Chondrocyte (in vitro differentiated cells): ENCODE data around the gene MPP3. TPM values are rescaled to one million over a fixed set of nuclear protein-coding genes. Genes with fewer than 3 reads are reported as not detected.

Experiments
- DNase-seq: peaks from one replicate; pipeline ENCODE4 v3.0.0; 2021; ENCODE audit warnings: mixed read lengths, low spot score
- H3K27ac Mint-ChIP-seq: one replicate; pipeline ENCODE4 v1.8.0; 2021; ENCODE audit warnings: mild to moderate bottlenecking, moderate library complexity, mixed read lengths; ENCODE audit not compliant: unreplicated experiment
- H3K27me3 Mint-ChIP-seq: 2 replicates; pipeline ENCODE4 v1.8.0; 2021; ENCODE audit warnings: low read depth, mixed read lengths
- H3K36me3 Mint-ChIP-seq: 2 replicates; pipeline ENCODE4 v1.8.0; 2021; ENCODE audit warnings: low read depth, mixed read lengths
- H3K4me1 Mint-ChIP-seq: 2 replicates; pipeline ENCODE4 v1.8.0; 2021; ENCODE audit warnings: low read depth, mild to moderate bottlenecking, mixed read lengths
- H3K4me3 Mint-ChIP-seq: one replicate; pipeline ENCODE4 v1.8.0; 2021; ENCODE audit warnings: mild to moderate bottlenecking, moderate library complexity, mixed read lengths; ENCODE audit not compliant: unreplicated experiment
- H3K9me3 Mint-ChIP-seq: 2 replicates; pipeline ENCODE4 v1.8.0; 2021; ENCODE audit warnings: low read depth, mixed read lengths
- total RNA-seq: library from RNA; stranded (reverse); gene quantifications from 3 replicates; pipeline ENCODE4 v1.2.1, GENCODE V29; 2021
- TF ChIP-seq, protein P1 (sequence below): fragments of 200-600 bp; sonication (generic); IDR thresholded peaks from 2 replicates; pipeline ENCODE4 v1.5.0; 2021; ENCODE audit warnings: antibody characterized with exemption, mild to moderate bottlenecking, moderate library complexity

The MPP3 gene
- total RNA-seq, 1 donor from 2014 or later, result 14.4 TPM

GRCh38 chr17:43784628-43785101 is 48.3 kb downstream of the MPP3 start:
- Mint-ChIP-seq H3K27ac (peak overlapping the region; percentile 24), H3K4me3 (no peak overlapping the region), H3K9me3 (no peaks in the 10 kb centered on the region), H3K4me1 (peaks cover 14% of the 10 kb centered on the region), H3K27me3 (no peaks in the 10 kb centered on the region), H3K36me3 (no peaks in the 10 kb centered on the region)
- TF ChIP-seq, protein P1, sequence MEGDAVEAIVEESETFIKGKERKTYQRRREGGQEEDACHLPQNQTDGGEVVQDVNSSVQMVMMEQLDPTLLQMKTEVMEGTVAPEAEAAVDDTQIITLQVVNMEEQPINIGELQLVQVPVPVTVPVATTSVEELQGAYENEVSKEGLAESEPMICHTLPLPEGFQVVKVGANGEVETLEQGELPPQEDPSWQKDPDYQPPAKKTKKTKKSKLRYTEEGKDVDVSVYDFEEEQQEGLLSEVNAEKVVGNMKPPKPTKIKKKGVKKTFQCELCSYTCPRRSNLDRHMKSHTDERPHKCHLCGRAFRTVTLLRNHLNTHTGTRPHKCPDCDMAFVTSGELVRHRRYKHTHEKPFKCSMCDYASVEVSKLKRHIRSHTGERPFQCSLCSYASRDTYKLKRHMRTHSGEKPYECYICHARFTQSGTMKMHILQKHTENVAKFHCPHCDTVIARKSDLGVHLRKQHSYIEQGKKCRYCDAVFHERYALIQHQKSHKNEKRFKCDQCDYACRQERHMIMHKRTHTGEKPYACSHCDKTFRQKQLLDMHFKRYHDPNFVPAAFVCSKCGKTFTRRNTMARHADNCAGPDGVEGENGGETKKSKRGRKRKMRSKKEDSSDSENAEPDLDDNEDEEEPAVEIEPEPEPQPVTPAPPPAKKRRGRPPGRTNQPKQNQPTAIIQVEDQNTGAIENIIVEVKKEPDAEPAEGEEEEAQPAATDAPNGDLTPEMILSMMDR, result no peak
- DNase-seq, result no peak

DNA sequence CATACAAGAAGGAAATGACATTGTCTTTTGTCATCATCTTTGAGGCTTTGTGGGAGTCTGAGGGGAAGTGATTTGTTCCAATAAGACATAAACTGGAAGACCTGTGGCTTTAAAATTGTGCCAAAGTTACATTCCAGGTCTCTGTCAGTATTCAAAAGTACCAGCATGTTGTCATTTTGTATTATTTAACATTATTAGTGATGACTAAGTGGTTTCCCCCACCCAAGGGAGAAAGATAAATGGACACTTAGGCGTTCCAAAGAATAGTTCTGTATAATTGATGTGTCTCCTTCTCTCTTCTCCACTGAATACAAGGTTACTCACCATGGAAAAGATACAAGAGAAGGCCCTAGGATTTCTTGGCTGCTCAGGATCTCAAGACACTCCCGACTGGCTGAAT is 48.9 kb downstream of the MPP3 start:
- no peaks in the 10 kb centered on the region for H3K36me3 Mint-ChIP-seq
- DNase-seq, result no peak
- H3K9me3 Mint-ChIP-seq, result no peaks in the 10 kb centered on the region
- TF ChIP-seq, protein P1, result no peak
- peak overlapping the region; percentile 24 for H3K27ac Mint-ChIP-seq
- no peaks in the 10 kb centered on the region for H3K27me3 Mint-ChIP-seq
- peaks cover 17% of the 10 kb centered on the region for H3K4me1 Mint-ChIP-seq
- H3K4me3 Mint-ChIP-seq, result no peak overlapping the region

DNA sequence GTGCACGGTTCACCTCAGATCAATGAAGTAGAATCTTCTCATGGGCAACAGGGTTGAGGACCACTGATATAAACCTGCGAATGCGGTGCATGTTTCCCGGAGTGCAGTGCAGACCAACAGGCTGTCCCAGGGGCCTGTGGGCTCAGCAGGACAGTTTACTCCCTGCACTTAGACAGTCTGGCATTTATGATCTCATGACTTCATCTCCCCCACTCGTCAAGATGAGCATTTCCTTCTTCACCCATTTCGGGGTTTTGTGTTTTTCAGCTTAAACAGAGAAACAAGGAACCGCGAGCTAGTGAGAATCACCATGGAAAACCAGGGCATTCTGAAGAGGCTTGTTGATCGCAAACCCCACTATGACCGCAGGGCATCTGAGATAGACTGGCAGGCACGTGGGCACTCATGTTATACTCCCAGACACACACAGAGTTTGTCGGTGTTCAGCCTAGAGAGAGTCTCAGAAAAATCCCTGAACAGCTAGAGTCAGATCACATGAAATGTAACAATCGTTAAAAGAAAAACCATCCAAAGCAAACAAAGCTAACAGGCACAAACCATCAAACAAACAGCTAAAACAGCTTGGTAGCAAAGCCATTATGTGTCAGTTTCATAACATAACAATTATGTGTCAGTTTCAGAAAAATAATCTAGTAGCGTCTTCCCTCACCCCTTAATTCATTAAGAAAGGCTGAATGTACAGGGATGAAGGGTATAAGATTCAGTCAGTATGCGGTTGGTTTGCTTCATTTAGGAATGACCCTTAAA is 49.8 kb downstream of the MPP3 start:
- peaks cover 18% of the 10 kb centered on the region for H3K4me1 Mint-ChIP-seq
- H3K27me3 Mint-ChIP-seq, result no peaks in the 10 kb centered on the region
- DNase-seq, result no peak
- H3K27ac Mint-ChIP-seq, result no peak overlapping the region
- H3K4me3 Mint-ChIP-seq, result no peak overlapping the region
- TF ChIP-seq, protein P1, result no peak
- no peaks in the 10 kb centered on the region for H3K9me3 Mint-ChIP-seq
- no peaks in the 10 kb centered on the region for H3K36me3 Mint-ChIP-seq

- TF ChIP-seq, protein P1, result no peak
- Mint-ChIP-seq H3K36me3 (peaks cover 2% of the 10 kb centered on the region), H3K4me1 (peaks cover 35% of the 10 kb centered on the region), H3K4me3 (peak within 1 kb of the TSS; percentile 76), H3K9me3 (no peaks in the 10 kb centered on the region), H3K27me3 (no peaks in the 10 kb centered on the region), H3K27ac (peak within 1 kb of the TSS; percentile 36)
- DNase-seq, result no peak
Measured at GRCh38 chr17:43780135-43780534, 52.8 kb downstream of the MPP3 start, which contains the start of gene CFAP97D1. TSS of gene CFAP97D1 (plus strand) at chr17:43780435. CDS start at chr17:43780463, 28 bp downstream.

DNA sequence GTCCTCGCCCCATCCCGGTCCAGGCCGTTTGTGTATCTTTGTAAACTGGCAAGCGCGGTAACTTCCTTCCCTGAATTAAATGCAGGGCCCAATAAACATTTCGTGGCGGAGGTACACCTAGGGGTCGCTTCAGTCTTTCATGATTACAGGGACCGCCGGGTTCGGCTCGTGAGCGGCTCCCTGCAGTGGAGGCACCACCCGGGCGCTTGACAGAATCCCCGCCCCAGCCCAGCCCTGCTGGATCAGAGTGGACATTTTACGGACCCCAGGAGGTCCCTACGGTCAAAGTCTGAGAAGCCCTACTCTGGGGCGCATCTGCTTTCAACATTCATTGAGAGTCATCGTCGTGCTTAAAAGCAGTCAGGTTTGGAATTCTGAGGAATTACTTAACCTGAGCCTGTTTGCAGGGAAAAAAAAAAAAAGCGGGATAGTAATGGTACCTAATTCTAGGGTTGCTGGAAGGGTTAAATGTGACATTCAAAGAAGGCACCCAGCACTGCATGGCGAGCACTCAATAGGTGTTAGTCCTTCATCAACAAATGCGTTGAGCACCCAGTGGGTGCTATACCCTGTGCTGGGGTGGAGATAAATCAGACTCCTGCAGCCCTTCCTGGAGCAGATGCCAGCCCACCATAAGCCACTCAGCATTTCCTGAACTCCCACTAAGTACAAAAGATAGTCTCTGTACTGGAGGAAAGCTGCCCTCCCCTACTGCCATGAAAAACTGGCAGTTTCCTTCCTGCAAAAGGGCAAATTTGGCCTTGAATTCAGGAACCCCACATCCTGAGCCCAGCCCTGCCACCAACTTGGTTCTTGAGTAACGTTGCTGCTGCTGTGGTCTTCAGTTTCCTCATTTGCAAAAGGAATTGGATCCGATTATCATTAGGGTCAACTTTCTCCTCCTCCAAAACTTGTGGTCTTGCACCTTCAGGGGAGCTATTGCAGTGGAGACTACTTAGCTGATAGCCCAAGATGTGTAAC is 53.5 kb downstream of the MPP3 start:
- no peak for DNase-seq

More for the DNA sequence above, 53.5 kb downstream of the MPP3 start:
- Mint-ChIP-seq H3K27ac (peak overlapping the region; percentile 36), H3K4me1 (peaks cover 30% of the 10 kb centered on the region), H3K9me3 (no peaks in the 10 kb centered on the region), H3K36me3 (peaks cover 5% of the 10 kb centered on the region), H3K4me3 (peak overlapping the region; percentile 76), H3K27me3 (no peaks in the 10 kb centered on the region)
- TF ChIP-seq, protein P1, result peak; percentile 32
